NCI-H526 treated with DMSO at 0.1 percent for 48 hours (cell line): ENCODE data around the gene CHAC2.
A peak's percentile ranks its signal among the peaks of the same experiment; 100 is the strongest.
"Not testable (repeated sequence)": the region's sequence is repeated elsewhere in the genome, so short reads cannot be mapped to it uniquely, and the experiment has no call there.

Source experiments
- DNase-seq: peaks from one replicate; lab custom pipeline; 2025; lab: John Stamatoyannopoulos, UW

CHAC2 gene

GRCh38 chr2:53778536-53779162 lies 11.0 kb downstream of the CHAC2 start:
- no peak for DNase-seq

- no peak for DNase-seq
These were observed 12.5 kb downstream of the CHAC2 start for GRCh38 chr2:53780056-53780455.

GRCh38 chr2:53782676-53783075 lies 15.1 kb downstream of the CHAC2 start:
- DNase-seq = no peak

DNA sequence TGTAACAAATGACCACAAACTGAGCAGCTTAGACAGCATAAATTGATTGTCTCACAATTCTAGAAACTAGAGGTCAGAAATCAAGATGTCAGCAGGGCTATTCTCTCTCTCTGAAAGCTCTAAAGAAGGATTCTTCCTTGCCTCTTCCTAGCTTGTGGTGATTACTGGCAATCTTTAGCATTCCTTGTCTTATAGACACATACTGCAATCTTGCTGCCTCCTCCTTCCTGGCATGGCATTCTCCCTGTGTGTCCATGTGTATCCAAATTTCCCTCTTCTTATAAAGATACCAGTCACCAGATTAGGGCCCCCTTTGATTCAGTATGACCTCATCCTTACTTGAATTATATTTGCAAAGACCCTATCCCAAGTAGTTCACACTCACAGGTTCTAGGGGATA lies 16.8 kb downstream of the CHAC2 start:
- no peak for DNase-seq

DNA sequence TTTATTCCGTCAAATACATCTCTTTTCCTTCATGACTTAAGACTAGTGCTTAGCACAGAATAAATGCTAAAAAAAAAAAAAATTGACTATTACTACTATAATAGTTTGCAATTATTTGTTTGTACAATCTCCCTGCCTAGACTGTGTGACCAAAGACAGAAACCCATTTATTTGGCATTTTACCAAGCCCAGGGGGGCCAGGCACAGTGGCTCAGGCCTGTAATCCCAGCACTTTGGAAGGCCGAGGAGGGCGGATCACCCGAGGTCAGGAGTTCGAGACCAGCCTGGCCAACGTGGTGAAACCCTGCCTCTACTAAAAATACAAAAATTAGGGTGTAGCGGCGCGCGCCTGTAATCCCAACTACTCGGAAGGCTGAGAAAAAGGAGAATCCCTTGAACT lies 17.8 kb downstream of the CHAC2 start:
- no peak for DNase-seq

- DNase-seq = no peak
These were observed 18.7 kb downstream of the CHAC2 start for GRCh38 chr2:53786352-53786704.

- peak; percentile 79 for DNase-seq
These were observed 19.4 kb downstream of the CHAC2 start, which contains the start of the genes ASB3 and ERLEC1 for GRCh38 chr2:53786705-53787613. TSS of gene ASB3 (minus strand) at chr2:53786953. CDS start at chr2:53765572, 21,381 bp downstream. TSS of gene ERLEC1 (plus strand) at chr2:53787044. CDS start at chr2:53787211, 167 bp downstream.

- DNase-seq = peak; percentile 31
These were observed 20.1 kb downstream of the CHAC2 start for GRCh38 chr2:53787614-53788289.

- DNase-seq = no peak
These were observed 25.7 kb downstream of the CHAC2 start for GRCh38 chr2:53793261-53793660.

GRCh38 chr2:53793821-53794220 lies 26.2 kb downstream of the CHAC2 start:
- DNase-seq = no peak

DNA sequence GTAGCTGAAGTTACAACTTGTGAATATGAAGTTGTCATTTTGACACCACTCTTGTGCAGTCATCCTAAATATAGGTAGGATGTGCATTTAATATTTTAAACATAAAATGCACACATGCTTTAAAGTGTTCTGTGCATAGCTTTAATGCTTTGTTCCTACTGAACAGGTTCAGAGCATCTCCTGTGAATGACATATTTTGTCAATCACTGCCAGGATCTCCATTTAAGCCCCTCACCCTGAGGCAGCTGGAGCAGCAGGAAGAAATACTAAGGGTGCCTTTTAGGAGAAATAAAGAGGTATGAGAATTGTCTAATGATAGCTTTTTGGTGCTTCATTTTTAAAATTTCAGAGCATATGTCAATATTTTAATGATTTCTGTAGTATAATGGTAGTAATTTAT lies 33.9 kb downstream of the CHAC2 start:
- no peak for DNase-seq

- no peak for DNase-seq
These were observed 35.1 kb downstream of the CHAC2 start for GRCh38 chr2:53802617-53803151.

- DNase-seq = no peak
These were observed 44.0 kb downstream of the CHAC2 start for GRCh38 chr2:53811601-53812000.

DNA sequence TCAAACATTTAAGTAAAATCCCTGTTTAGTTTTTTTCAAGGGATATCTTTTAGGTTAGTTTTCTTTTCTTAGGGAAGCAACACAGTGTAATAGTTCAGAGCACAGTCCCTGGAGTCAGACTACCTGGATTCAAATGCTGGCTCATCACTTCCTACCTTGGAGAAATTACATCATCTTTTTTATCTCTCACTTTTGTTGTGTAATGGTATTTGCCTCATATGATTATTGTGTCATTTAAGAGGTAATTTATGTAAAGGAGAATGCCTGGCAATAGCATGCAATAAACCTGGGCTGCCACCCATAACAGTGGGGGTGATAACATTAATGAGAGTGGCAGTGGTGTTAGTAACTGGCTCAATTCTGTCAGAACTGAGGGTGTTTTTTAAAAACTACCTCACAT lies 45.5 kb downstream of the CHAC2 start:
- no peak for DNase-seq

GRCh38 chr2:53818854-53819435 lies 51.3 kb downstream of the CHAC2 start:
- no peak for DNase-seq

- no peak for DNase-seq
These were observed 52.0 kb downstream of the CHAC2 start for GRCh38 chr2:53819634-53820033.

DNA sequence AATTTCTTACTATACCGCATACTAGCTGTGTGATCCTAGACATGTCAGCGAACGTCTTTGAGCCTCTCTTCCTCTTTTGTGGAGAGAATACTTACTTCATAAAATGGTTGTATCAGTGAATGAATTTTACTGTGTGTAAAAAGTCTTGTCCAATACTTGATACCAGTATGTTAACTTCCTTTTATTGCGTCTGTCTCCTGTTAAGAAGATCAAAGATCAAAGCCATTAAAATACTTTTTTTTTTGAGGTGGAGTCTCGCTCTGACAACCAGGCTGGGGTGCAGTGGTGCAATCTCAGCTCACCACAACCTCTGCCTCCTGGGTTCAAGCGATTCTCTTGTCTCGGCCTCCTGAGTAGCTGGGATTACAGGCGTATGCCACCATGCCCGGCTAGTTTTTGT lies 52.4 kb downstream of the CHAC2 start:
- no peak for DNase-seq

DNA sequence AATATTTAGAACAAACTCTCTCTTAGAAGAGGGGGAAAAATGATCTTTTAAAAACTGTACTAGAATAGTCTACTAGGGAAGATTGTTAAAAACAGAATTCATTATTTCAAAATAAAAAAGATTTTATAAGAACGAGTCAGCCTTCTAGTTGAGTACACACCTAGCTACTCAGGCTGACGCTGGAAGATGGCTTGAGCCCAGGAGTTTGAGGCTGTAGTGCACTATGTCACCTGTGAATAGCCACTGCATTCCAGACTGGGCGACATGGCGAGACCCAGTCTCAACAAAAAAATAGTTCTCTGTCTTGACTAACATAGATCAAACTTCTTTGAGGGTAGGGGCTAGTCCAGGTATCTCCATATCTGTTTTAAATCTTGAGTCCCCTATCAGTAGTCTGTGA lies 53.1 kb downstream of the CHAC2 start:
- DNase-seq = no peak

DNA sequence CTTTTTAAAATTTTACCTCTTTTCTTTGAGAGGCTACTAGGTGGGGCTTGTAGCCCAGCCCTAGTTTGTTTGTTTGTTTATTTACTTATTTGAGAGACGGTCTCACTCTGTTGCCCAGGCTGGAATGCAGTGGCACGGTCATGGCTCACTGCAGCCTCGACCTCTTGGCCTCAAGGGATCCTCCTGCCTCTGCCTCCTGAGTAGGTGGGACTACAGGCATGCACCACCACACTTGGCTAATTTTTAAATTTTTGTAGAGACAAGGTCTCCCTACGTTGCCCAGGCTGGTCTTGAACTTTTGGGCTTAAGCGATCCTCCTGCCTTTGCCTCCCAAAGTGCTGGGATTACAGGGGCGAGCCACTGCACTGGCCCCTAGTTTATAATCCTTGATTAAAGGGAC lies 54.2 kb downstream of the CHAC2 start:
- DNase-seq = no peak

- DNase-seq = not testable (repeated sequence)
These were observed 56.0 kb downstream of the CHAC2 start for GRCh38 chr2:53823639-53824038.
